HL-60 (cell line): ENCODE data around the gene CD38.

Experiments used
- DNase-seq, 2 experiments: peaks; one replicate each; pipeline ENCODE4 v3.0.0-alpha.2; 2010 to 2020; ENCODE audit warnings: low read depth in 1 of 2, low spot score in 1 of 2
- H3K27ac ChIP-seq: fragments of 250-450 bp; sonication (Bioruptor Pico); replicated peaks from 2 replicates; pipeline ENCODE4 v1.5.1; 2020; ENCODE audit warnings: mild to moderate bottlenecking, moderate library complexity
- H3K27me3 ChIP-seq: fragments of 250-450 bp; sonication (Bioruptor Pico); 2 replicates; pipeline ENCODE4 v1.5.1; 2021; ENCODE audit warnings: mild to moderate bottlenecking, moderate library complexity; ENCODE audit not compliant: insufficient read depth, poor library complexity, severe bottlenecking
- H3K4me3 ChIP-seq: replicated peaks from 2 replicates; pipeline ENCODE4 v1.5.1; 2011; ENCODE audit warnings: mild to moderate bottlenecking, control low read depth, low read length; ENCODE audit not compliant: insufficient read depth
- GABPA ChIP-seq: IDR thresholded peaks from 2 replicates; pipeline ENCODE4 v1.6.1; 2012; ENCODE audit warnings: low read depth
- POLR2AphosphoS5 ChIP-seq: IDR thresholded peaks from 2 replicates; pipeline ENCODE4 v1.6.1; 2012; ENCODE audit warnings: low read depth
- SPI1 ChIP-seq: IDR thresholded peaks from 2 replicates; pipeline ENCODE4 v1.6.1; 2012; ENCODE audit warnings: low read depth, mild to moderate bottlenecking, borderline replicate concordance
- TF ChIP-seq, protein P1 (sequence below): IDR thresholded peaks from 2 replicates; pipeline ENCODE4 v1.6.1; 2012; ENCODE audit warnings: low read depth; ENCODE audit not compliant: insufficient replicate concordance
- TF ChIP-seq, protein P2 (sequence below): IDR thresholded peaks from one replicate; pipeline ENCODE4 v1.5.1; 2011; ENCODE audit warnings: low read length, control low read depth, inconsistent platforms; ENCODE audit not compliant: insufficient read depth

CD38 gene

DNA sequence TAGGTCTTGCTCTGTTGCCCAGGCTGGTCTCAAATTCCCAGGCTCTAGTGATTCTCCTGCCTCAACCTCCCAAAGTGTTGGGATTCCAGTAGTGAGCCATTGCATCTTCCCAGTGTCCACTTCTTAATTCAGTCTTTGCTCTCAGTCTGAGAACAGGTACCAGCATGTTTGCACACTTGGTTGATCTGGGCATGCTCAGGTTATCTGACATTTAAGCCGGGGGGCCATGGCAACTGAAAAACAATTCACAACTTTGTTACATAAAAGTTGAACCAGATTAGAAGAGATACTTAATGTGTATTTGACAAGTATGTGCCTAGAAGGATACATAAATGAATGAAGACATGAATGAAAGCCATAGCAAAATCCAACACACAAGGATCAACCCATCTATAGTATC is 121.4 kb downstream of the CD38 start:
- Histone ChIP-seq H3K27me3 (no peaks in the 10 kb centered on the region), H3K27ac (no peak overlapping the region), H3K4me3 (no peak overlapping the region)
- no peak for TF ChIP-seq SPI1
- TF ChIP-seq GABPA, result no peak
- no peak for TF ChIP-seq POLR2AphosphoS5
- TF ChIP-seq, protein P1, sequence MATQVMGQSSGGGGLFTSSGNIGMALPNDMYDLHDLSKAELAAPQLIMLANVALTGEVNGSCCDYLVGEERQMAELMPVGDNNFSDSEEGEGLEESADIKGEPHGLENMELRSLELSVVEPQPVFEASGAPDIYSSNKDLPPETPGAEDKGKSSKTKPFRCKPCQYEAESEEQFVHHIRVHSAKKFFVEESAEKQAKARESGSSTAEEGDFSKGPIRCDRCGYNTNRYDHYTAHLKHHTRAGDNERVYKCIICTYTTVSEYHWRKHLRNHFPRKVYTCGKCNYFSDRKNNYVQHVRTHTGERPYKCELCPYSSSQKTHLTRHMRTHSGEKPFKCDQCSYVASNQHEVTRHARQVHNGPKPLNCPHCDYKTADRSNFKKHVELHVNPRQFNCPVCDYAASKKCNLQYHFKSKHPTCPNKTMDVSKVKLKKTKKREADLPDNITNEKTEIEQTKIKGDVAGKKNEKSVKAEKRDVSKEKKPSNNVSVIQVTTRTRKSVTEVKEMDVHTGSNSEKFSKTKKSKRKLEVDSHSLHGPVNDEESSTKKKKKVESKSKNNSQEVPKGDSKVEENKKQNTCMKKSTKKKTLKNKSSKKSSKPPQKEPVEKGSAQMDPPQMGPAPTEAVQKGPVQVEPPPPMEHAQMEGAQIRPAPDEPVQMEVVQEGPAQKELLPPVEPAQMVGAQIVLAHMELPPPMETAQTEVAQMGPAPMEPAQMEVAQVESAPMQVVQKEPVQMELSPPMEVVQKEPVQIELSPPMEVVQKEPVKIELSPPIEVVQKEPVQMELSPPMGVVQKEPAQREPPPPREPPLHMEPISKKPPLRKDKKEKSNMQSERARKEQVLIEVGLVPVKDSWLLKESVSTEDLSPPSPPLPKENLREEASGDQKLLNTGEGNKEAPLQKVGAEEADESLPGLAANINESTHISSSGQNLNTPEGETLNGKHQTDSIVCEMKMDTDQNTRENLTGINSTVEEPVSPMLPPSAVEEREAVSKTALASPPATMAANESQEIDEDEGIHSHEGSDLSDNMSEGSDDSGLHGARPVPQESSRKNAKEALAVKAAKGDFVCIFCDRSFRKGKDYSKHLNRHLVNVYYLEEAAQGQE, result no peak
- TF ChIP-seq, protein P2, sequence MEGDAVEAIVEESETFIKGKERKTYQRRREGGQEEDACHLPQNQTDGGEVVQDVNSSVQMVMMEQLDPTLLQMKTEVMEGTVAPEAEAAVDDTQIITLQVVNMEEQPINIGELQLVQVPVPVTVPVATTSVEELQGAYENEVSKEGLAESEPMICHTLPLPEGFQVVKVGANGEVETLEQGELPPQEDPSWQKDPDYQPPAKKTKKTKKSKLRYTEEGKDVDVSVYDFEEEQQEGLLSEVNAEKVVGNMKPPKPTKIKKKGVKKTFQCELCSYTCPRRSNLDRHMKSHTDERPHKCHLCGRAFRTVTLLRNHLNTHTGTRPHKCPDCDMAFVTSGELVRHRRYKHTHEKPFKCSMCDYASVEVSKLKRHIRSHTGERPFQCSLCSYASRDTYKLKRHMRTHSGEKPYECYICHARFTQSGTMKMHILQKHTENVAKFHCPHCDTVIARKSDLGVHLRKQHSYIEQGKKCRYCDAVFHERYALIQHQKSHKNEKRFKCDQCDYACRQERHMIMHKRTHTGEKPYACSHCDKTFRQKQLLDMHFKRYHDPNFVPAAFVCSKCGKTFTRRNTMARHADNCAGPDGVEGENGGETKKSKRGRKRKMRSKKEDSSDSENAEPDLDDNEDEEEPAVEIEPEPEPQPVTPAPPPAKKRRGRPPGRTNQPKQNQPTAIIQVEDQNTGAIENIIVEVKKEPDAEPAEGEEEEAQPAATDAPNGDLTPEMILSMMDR, result no peak
- DNase-seq, result no peak

DNA sequence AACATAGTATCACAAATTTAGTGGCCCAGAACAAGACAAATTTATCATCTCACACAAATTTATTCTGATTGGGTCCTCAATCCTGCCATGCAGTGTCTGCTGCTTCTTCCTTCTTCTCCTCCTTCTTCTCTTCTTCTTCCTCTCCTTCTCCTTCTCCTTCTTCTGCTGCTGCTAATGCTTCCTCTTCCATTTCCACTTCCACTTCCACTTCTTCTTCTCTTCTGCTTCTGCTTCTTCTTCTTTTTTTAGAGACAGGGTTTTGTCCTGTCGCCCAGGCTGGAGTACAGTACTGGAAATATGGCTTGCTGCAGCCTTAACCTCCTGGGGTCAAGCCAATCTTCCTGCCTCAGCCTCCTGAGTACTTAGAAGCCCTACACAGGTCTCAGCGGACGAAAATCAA is 122.9 kb downstream of the CD38 start:
- no peak overlapping the region for H3K27ac ChIP-seq

DNA sequence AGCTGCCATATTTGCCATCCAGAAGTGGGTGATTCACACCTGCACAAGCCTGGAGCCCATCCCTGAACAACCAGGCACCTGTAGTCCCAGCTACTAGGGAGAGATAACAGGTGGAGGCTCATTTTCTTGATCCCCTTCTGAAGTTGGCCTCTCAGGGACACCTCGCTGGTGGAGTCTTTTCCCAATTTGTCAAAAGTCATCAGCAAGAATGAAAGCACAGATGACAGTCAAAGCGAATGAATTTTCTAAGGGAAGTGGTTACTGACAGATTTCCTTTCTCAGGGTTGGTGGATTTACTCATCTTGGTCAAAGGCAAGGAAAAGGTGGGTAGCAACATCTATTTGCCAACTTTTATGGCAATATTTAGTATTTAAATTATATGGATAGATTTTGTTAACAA is 123.9 kb downstream of the CD38 start:
- peak overlapping the region; percentile 27; the same call in 1 of the 2 replicates for H3K27ac ChIP-seq

More for the DNA sequence above, 122.9 kb downstream of the CD38 start:
- TF ChIP-seq SPI1, result peak; percentile 70
- TF ChIP-seq POLR2AphosphoS5, result no peak
- TF ChIP-seq, protein P1, result no peak
- TF ChIP-seq, protein P2, result no peak
- Histone ChIP-seq H3K27me3 (no peaks in the 10 kb centered on the region), H3K4me3 (no peak overlapping the region)
- no peak for DNase-seq

More for the DNA sequence above, 123.9 kb downstream of the CD38 start:
- TF ChIP-seq POLR2AphosphoS5 (no peak), SPI1 (no peak), GABPA (no peak)
- TF ChIP-seq, protein P2, result no peak
- TF ChIP-seq, protein P1, result no peak
- H3K27me3 ChIP-seq, result no peaks in the 10 kb centered on the region
- H3K4me3 ChIP-seq, result no peak overlapping the region
- DNase-seq, result peak in 1 of 2 experiments; percentile 17
